ENCODE measurements around the gene FGF12.

The FGF12 gene

DNA sequence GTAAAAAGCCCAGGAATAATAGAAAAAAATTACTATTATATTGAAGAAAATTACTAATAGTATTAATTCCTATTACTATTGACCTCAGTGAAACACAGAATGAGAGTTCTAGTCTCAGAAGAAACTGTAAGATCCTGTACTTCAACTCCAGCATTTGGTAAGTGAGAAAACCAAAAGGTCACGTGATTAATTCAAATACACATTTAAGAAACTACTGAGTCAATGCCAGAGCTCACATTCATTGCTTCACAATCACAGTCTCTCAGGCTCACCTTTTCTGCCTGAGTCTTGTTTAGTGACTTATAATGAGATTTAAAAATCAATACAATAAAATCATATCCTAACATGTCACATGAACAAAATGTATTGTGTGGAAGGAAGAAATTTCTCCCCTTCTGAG, 556.1 kb downstream of the FGF12 start:
- TF ChIP-seq REST (IDR thresholded peaks at IDR 0.05; ENCODE audit: insufficient read depth in 1 of 2, low read depth in 2 of 2, low read length in 2 of 2) (no peak), POLR2AphosphoS5 (IDR thresholded peaks at IDR 0.05; ENCODE audit: low read depth, low read length) (no peak), FOXP2 (optimal IDR thresholded peaks at IDR 0.05; ENCODE audit: borderline replicate concordance, extremely low read depth, extremely low read length, insufficient read depth) (no peak), TAF1 (IDR thresholded peaks at IDR 0.05; ENCODE audit: borderline replicate concordance, insufficient read depth, low read length) (no peak), SIN3A (IDR thresholded peaks at IDR 0.05; ENCODE audit: borderline replicate concordance, insufficient read depth, low read length) (no peak)

- TF ChIP-seq REST (IDR thresholded peaks at IDR 0.05; ENCODE audit: insufficient read depth in 1 of 2, low read depth in 2 of 2, low read length in 2 of 2): no peak
- no peak for TF ChIP-seq TAF1 (IDR thresholded peaks at IDR 0.05; ENCODE audit: borderline replicate concordance, insufficient read depth, low read length)
- no peak for TF ChIP-seq SIN3A (IDR thresholded peaks at IDR 0.05; ENCODE audit: borderline replicate concordance, insufficient read depth, low read length)
- TF ChIP-seq FOXP2 (optimal IDR thresholded peaks at IDR 0.05; ENCODE audit: borderline replicate concordance, extremely low read depth, extremely low read length, insufficient read depth): no peak
- no peak for TF ChIP-seq POLR2AphosphoS5 (IDR thresholded peaks at IDR 0.05; ENCODE audit: low read depth, low read length)
These were observed 556.7 kb downstream of the FGF12 start for GRCh38 chr3:192170659-192171058.

GRCh38 chr3:192170031-192170430, 557.3 kb downstream of the FGF12 start:
- TF ChIP-seq REST (IDR thresholded peaks at IDR 0.05; ENCODE audit: insufficient read depth in 1 of 2, low read depth in 2 of 2, low read length in 2 of 2): no peak
- no peak for TF ChIP-seq POLR2AphosphoS5 (IDR thresholded peaks at IDR 0.05; ENCODE audit: low read depth, low read length)
- no peak for TF ChIP-seq TAF1 (IDR thresholded peaks at IDR 0.05; ENCODE audit: borderline replicate concordance, insufficient read depth, low read length)
- no peak for TF ChIP-seq SIN3A (IDR thresholded peaks at IDR 0.05; ENCODE audit: borderline replicate concordance, insufficient read depth, low read length)
- TF ChIP-seq FOXP2 (optimal IDR thresholded peaks at IDR 0.05; ENCODE audit: borderline replicate concordance, extremely low read depth, extremely low read length, insufficient read depth): no peak

- TF ChIP-seq FOXP2 (optimal IDR thresholded peaks at IDR 0.05; ENCODE audit: borderline replicate concordance, extremely low read depth, extremely low read length, insufficient read depth) (no peak), REST (IDR thresholded peaks at IDR 0.05; ENCODE audit: insufficient read depth in 1 of 2, low read depth in 2 of 2, low read length in 2 of 2) (no peak)
These were observed 557.9 kb downstream of the FGF12 start for GRCh38 chr3:192169332-192169915.

GRCh38 chr3:192168202-192168601, 559.1 kb downstream of the FGF12 start:
- TF ChIP-seq SIN3A (IDR thresholded peaks at IDR 0.05; ENCODE audit: borderline replicate concordance, insufficient read depth, low read length) (no peak), FOXP2 (optimal IDR thresholded peaks at IDR 0.05; ENCODE audit: borderline replicate concordance, extremely low read depth, extremely low read length, insufficient read depth) (no peak), REST (IDR thresholded peaks at IDR 0.05; ENCODE audit: insufficient read depth in 1 of 2, low read depth in 2 of 2, low read length in 2 of 2) (no peak), POLR2AphosphoS5 (IDR thresholded peaks at IDR 0.05; ENCODE audit: low read depth, low read length) (no peak), TAF1 (IDR thresholded peaks at IDR 0.05; ENCODE audit: borderline replicate concordance, insufficient read depth, low read length) (no peak)
